Measurements from ENCODE around the gene POGZ.

Gene POGZ

DNA sequence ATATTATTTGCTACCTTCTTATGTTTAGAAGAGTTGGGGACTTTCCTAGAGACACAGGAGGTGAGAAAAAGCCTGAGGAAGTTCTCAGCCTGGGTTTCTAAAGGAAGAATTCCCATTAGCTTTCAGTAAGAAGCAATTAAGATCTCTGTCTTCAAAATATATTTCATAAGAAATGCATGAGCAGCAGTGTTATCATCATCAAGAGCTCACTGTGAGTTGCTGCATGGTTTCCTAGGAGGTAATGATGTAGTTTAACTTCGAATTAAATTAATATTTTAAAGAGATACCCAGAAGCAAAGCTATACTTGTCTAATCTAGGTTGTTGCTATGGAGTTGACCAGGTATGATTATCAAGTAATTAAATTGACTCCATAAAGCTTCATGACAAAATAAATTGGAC, 5.7 kb upstream of the POGZ start:
- TF ChIP-seq CTCF (IDR thresholded peaks at IDR 0.05; ENCODE audit: low read length) (no peak), EZH2 (IDR thresholded peaks at IDR 0.05; ENCODE audit: borderline replicate concordance, low read length) (no peak)
- peaks cover 4% of the 10 kb centered on the region; the same call in 1 of the 2 replicates for H3K27me3 ChIP-seq (ENCODE audit: insufficient read depth, low read length)
- H3K4me2 ChIP-seq (ENCODE audit: low read length): no peak overlapping the region
- H4K20me1 ChIP-seq (ENCODE audit: insufficient read depth, low read length): no peaks in the 10 kb centered on the region
- H3K9ac ChIP-seq (ENCODE audit: low read length): no peak overlapping the region
- no peaks in the 10 kb centered on the region for H3K36me3 ChIP-seq (ENCODE audit: insufficient read depth, low read length)
- H2AFZ ChIP-seq (ENCODE audit: low read length): no peak overlapping the region
- H3K9me2 ChIP-seq (ENCODE audit: low read depth, low read length): no peaks in the 10 kb centered on the region
- H3K4me3 ChIP-seq (ENCODE audit: low read depth, low read length, poor library complexity, severe bottlenecking): no peak overlapping the region
- H3K9me3 ChIP-seq (ENCODE audit: low read length): no peaks in the 10 kb centered on the region
- no peaks in the 10 kb centered on the region for H3K4me1 ChIP-seq (ENCODE audit: insufficient read depth, low read length, severe bottlenecking)
- no peaks in the 10 kb centered on the region for H3K79me2 ChIP-seq (ENCODE audit: insufficient read depth, low read length)
- H3F3A ChIP-seq (ENCODE audit: insufficient read depth, low read length): no peaks in the 10 kb centered on the region
- H3K27ac ChIP-seq (ENCODE audit: low read depth, low read length, poor library complexity, severe bottlenecking): no peak overlapping the region

GRCh38 chr1:151461694-151462093, 2.4 kb upstream of the POGZ start:
- TF ChIP-seq EZH2 (IDR thresholded peaks at IDR 0.05; ENCODE audit: borderline replicate concordance, low read length) (no peak), CTCF (IDR thresholded peaks at IDR 0.05; ENCODE audit: low read length) (no peak)
- no peak overlapping the region for H3K4me2 ChIP-seq (ENCODE audit: low read length)

DNA sequence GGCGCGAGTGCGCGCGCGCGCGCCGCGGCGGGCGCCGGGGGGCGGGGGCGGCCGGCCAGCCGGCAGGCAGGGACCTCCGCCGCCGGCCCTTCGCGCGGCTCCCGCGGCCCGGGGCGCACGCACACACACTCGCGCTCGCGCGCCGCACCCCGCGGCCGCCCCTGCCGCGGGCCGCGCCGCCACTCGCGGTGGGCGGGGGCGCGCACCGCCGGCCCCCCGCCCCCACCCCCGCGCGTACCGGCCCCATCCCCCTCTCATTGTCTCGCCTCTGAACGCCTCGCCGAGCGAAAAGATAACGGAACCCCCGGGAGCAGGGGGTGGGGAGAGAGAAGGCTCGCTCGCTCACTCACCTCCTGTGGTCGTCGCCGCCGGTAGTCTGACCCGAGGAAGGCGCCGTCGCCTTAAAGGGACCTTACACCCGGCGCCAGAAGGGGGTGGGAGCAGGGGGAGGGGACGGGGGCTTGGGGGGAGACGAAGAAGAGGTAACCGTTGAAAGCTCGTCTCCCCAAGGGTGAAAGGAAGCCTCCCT, 428 bp downstream of the POGZ start:
- H3K36me3 ChIP-seq (ENCODE audit: insufficient read depth, low read length): peaks cover 13% of the 10 kb centered on the region; the same call in 1 of the 2 replicates
- H2AFZ ChIP-seq (ENCODE audit: low read length): no peak overlapping the region
- H4K20me1 ChIP-seq (ENCODE audit: insufficient read depth, low read length): no peaks in the 10 kb centered on the region
- peaks cover 44% of the 10 kb centered on the region for H3K79me2 ChIP-seq (ENCODE audit: insufficient read depth, low read length)
- peak overlapping the region; percentile 55 for H3K27ac ChIP-seq (ENCODE audit: low read depth, low read length, poor library complexity, severe bottlenecking)
- no peaks in the 10 kb centered on the region for H3K9me3 ChIP-seq (ENCODE audit: low read length)
- H3K9ac ChIP-seq (ENCODE audit: low read length): peak overlapping the region; percentile 74
- peaks cover 30% of the 10 kb centered on the region for H3K4me1 ChIP-seq (ENCODE audit: insufficient read depth, low read length, severe bottlenecking)
- peak overlapping the region; percentile 68 for H3K4me3 ChIP-seq (ENCODE audit: low read depth, low read length, poor library complexity, severe bottlenecking)
- no peaks in the 10 kb centered on the region for H3K9me2 ChIP-seq (ENCODE audit: low read depth, low read length)
- H3K4me2 ChIP-seq (ENCODE audit: low read length): no peak overlapping the region
- no peaks in the 10 kb centered on the region for H3F3A ChIP-seq (ENCODE audit: insufficient read depth, low read length)
- no peaks in the 10 kb centered on the region for H3K27me3 ChIP-seq (ENCODE audit: insufficient read depth, low read length)
- TF ChIP-seq CTCF (IDR thresholded peaks at IDR 0.05; ENCODE audit: low read length) (no peak), EZH2 (IDR thresholded peaks at IDR 0.05; ENCODE audit: borderline replicate concordance, low read length) (no peak)

More at GRCh38 chr1:151461694-151462093, 2.4 kb upstream of the POGZ start:
- Histone ChIP-seq H3K4me3 (ENCODE audit: low read depth, low read length, poor library complexity, severe bottlenecking) (no peak overlapping the region), H3K79me2 (ENCODE audit: insufficient read depth, low read length) (peaks cover 16% of the 10 kb centered on the region), H4K20me1 (ENCODE audit: insufficient read depth, low read length) (no peaks in the 10 kb centered on the region), H3K4me1 (ENCODE audit: insufficient read depth, low read length, severe bottlenecking) (peaks cover 16% of the 10 kb centered on the region), H3K9ac (ENCODE audit: low read length) (no peak overlapping the region), H3F3A (ENCODE audit: insufficient read depth, low read length) (no peaks in the 10 kb centered on the region), H3K9me2 (ENCODE audit: low read depth, low read length) (no peaks in the 10 kb centered on the region), H3K27me3 (ENCODE audit: insufficient read depth, low read length) (no peaks in the 10 kb centered on the region), H3K9me3 (ENCODE audit: low read length) (no peaks in the 10 kb centered on the region), H3K36me3 (ENCODE audit: insufficient read depth, low read length) (no peaks in the 10 kb centered on the region), H3K27ac (ENCODE audit: low read depth, low read length, poor library complexity, severe bottlenecking) (no peak overlapping the region), H2AFZ (ENCODE audit: low read length) (no peak overlapping the region)
